GM10266 (cell line): Measurements from ENCODE around the gene MEGF11.

Experiments used
- DNase-seq: peaks from one replicate; pipeline ENCODE4 v3.0.0; 2012; ENCODE audit errors: extremely low spot score
- TF ChIP-seq, protein P1 (sequence below): IDR thresholded peaks from 2 replicates; pipeline ENCODE4 v1.5.1; 2012; ENCODE audit warnings: mild to moderate bottlenecking, low read depth; ENCODE audit not compliant: control insufficient read depth, insufficient read depth; ENCODE audit errors: missing control alignments

MEGF11 gene

DNA sequence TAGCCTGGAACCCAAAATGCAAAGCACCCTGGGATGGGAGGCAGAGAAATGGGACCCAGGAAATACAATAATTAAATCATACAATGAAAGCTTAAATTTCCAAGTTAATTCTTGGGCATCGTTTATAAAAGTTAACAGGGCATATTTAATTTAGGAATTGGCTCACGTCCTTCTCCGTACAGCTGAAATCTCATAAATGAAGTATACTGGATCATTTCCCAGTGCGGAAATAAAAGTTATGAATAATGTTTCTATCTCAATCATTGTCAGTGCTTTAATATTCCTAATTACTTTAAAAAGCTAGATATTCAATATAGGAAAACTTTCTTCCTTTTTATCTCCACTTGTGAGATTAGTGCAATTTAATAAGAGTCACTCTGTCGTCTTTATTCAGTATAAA is 164.0 kb downstream of the MEGF11 start:
- TF ChIP-seq, protein P1, sequence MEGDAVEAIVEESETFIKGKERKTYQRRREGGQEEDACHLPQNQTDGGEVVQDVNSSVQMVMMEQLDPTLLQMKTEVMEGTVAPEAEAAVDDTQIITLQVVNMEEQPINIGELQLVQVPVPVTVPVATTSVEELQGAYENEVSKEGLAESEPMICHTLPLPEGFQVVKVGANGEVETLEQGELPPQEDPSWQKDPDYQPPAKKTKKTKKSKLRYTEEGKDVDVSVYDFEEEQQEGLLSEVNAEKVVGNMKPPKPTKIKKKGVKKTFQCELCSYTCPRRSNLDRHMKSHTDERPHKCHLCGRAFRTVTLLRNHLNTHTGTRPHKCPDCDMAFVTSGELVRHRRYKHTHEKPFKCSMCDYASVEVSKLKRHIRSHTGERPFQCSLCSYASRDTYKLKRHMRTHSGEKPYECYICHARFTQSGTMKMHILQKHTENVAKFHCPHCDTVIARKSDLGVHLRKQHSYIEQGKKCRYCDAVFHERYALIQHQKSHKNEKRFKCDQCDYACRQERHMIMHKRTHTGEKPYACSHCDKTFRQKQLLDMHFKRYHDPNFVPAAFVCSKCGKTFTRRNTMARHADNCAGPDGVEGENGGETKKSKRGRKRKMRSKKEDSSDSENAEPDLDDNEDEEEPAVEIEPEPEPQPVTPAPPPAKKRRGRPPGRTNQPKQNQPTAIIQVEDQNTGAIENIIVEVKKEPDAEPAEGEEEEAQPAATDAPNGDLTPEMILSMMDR = no peak
- no peak for DNase-seq

DNA sequence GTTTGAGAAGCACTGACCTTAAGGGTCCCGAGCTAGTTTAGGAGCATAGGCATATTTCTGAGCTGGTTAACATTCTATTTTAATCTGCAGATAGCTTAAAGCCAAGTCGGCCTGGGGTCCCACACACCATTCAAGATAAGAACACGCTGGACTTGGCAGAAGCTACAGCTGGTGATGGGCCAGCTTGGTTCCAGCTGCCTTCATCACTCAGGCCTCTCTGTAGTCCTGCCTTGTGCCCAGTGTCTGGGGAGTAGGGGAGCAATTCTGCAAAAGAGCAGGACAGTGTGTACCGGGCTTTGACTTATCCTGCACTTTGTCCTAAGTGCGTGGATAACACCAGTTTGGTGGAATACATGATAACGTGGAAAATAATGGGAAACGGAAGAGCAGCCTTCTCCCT is 164.5 kb downstream of the MEGF11 start:
- no peak for DNase-seq
- TF ChIP-seq, protein P1 = no peak

DNA sequence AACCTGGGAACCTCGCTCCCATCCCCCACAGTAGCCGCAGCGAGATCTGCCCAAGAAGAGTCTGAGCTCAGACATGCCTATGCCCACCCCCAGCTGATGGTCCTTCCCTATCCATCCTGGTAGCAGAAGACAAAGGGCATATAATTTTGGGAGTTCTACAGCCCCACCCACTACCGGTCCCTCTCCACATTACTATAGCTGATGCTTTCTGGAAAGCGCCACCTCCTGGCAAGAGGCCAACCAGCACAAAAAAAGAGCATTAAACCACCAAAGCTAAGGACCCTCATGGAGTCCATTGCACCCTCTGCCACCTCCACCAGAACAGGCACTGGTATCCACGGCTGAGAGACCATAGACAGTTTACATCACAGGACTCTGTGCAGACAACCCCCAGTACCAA is 168.4 kb downstream of the MEGF11 start:
- TF ChIP-seq, protein P1 = peak; percentile 39
- DNase-seq = no peak

DNA sequence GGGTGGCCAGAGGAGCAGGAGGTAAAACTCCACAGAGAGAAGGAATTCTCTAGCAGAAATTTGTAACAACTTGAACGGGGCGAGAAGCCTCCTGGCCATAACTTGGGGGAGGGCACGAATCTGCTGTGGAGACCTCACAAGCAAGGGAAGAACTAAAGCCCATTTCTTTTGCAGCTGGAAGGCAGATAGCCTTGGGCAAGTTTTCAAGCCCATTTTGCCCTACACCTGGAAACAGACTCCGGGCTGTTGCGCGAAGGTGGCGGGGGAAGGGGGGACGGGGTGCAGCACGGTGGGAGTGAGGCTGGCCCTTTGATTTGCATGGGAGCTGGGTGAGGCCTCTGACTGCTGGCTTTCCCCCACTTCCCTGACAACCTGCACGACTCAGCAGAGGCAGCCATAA is 168.8 kb downstream of the MEGF11 start:
- no peak for DNase-seq
- TF ChIP-seq, protein P1 = no peak

DNA sequence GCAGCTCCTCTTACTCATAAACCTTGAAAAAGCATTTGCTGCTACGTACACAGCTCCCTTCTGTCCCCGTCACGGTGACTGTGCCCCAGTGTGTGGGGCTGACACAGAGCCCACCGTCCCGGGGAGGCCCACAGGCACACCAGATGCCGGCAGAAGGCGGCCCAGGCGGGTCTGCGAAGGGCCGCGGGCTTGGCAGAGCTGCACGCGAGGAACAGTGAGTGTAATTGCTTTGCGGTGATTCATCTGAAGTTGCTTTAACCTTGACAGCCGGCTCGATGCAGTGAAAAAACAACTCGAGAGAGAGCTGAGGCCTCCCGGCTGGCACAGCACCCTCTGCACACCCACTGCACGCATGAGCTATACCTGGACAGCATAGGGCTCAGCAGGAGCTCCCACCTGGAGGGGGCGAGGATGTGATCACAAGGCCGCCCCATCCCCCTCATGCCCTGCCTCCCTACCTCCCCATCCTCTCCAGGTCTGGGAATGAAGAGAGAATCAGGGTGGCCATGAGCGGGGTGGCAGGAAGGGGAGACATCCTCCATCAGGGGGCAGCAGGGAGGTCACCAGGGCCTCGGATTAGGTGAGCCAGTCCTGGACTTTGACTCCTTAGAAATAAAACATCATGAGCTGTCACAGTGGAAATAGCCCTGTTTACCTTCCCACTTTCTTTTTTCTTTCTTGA is 172.7 kb downstream of the MEGF11 start:
- TF ChIP-seq, protein P1 = no peak
- DNase-seq = no peak

DNA sequence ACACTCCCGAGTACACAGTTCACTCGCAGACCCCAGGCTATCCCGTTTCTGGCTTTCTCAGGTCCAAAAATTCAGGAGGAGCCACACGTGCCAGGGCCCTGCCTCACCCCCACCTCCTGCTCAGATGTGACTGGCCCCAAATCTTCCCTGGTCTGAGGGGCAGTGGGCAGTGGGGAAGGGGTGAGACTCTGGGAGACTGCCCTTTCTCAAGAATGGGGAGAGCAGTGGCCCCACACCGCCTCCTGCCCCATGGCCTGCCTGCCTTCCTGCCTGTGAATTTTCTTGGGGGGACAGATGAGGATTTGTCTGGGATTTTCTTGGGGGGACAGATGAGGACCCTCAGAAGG is 174.6 kb downstream of the MEGF11 start:
- TF ChIP-seq, protein P1 = no peak
- DNase-seq = no peak

DNA sequence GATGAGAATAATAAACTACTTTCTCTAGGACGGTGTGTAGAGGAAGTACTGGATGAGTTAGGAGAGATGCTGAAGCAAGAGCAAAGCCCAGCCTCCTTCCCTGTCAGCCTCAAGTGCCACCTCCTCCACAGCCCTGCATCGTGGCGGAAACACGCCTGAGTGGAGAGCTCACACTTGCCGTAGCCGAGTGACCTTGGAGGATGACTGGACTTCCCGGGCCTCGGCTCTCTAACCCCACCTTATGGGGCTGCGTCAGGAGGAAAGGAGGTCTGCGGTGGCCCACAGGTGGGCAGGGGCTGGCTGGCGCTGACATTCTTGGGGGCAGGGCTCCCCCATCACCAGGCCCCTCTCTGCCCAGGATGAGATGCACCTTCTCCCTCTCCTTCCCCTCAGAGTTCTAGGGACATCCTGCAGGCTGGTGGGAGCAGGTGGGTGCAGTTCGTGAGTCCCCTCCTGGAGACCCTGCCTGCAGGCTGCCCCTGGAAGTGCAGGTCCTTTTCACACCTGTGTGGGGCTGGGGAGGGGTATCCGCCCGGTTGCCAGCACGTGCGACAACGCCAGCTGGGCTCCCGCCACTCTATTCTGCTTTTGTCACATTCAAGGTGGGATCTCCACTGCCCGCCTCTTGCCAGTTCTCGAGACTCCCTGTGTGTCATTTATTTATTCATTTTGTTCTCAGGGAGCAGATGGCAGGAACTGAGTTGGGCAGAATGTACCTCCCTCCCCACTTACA is 175.2 kb downstream of the MEGF11 start:
- TF ChIP-seq, protein P1 = no peak
- no peak for DNase-seq
